Endodermal cell (in vitro differentiated cells): ENCODE measurements around the gene EFNB2. TPM values are rescaled to one million over a fixed set of nuclear protein-coding genes. Genes with fewer than 3 reads are reported as not detected.

Source experiments
- DNase-seq: peaks from one replicate; pipeline ENCODE4 v3.0.0-alpha.2; 2017
- H3K27ac ChIP-seq: 2 replicates; pipeline ENCODE4 v1.5.1; 2013; ENCODE audit warnings: mild to moderate bottlenecking, low read depth, low read length, moderate library complexity
- H3K27me3 ChIP-seq: 2 replicates; pipeline ENCODE4 v1.6.1; 2013; ENCODE audit warnings: mild to moderate bottlenecking, low read length, moderate library complexity; ENCODE audit not compliant: insufficient read depth, control insufficient read depth, poor library complexity, severe bottlenecking
- H3K36me3 ChIP-seq: 2 replicates; pipeline ENCODE4 v1.7.0; 2013; ENCODE audit warnings: mild to moderate bottlenecking, low read length, moderate library complexity; ENCODE audit not compliant: control insufficient read depth, insufficient read depth
- H3K4me1 ChIP-seq: one replicate; pipeline ENCODE4 v1.7.0; 2013; ENCODE audit warnings: low read length; ENCODE audit not compliant: control insufficient read depth, insufficient read depth
- H3K4me3 ChIP-seq: 2 replicates; pipeline ENCODE4 v1.5.1; 2013; ENCODE audit warnings: mild to moderate bottlenecking, low read length, moderate library complexity
- H3K9ac ChIP-seq: 2 replicates; pipeline ENCODE4 v1.6.1; 2013; ENCODE audit warnings: mild to moderate bottlenecking, low read length, moderate library complexity; ENCODE audit not compliant: poor library complexity, severe bottlenecking; ENCODE audit errors: extremely low read depth
- H3K9me3 ChIP-seq: 2 replicates; pipeline ENCODE4 v1.6.1; 2013; ENCODE audit warnings: mild to moderate bottlenecking, low read length, moderate library complexity; ENCODE audit not compliant: control insufficient read depth
- H3K27ac Mint-ChIP-seq: 2 replicates; pipeline ENCODE4 v1.8.0; 2020; ENCODE audit warnings: mixed read lengths
- H3K27me3 Mint-ChIP-seq: 2 replicates; pipeline ENCODE4 v1.8.0; 2021; ENCODE audit warnings: mild to moderate bottlenecking, mixed read lengths; ENCODE audit not compliant: insufficient read depth
- H3K36me3 Mint-ChIP-seq: 2 replicates; pipeline ENCODE4 v1.8.0; 2020; ENCODE audit warnings: low read depth, mixed read lengths
- H3K4me1 Mint-ChIP-seq: 2 replicates; pipeline ENCODE4 v1.8.0; 2020; ENCODE audit warnings: mixed read lengths
- H3K4me3 Mint-ChIP-seq: 2 replicates; pipeline ENCODE4 v1.8.0; 2020; ENCODE audit warnings: mild to moderate bottlenecking, moderate library complexity, mixed read lengths
- H3K9me3 Mint-ChIP-seq: 2 replicates; pipeline ENCODE4 v1.8.0; 2020; ENCODE audit warnings: mild to moderate bottlenecking, mixed read lengths
- CTCF ChIP-seq: fragments of 200-600 bp; sonication (generic); conservative IDR thresholded peaks from 2 replicates; pipeline ENCODE4 v1.5.0; 2021; ENCODE audit warnings: antibody characterized with exemption, mild to moderate bottlenecking
- WGBS, 2 experiments: methylation state at CpG; one replicate each; pipeline versions ENCODE4 v1.1.5 to v1.1.7; 2013; ENCODE audit warnings: missing lambda C conversion rate in 2 of 2, mixed read lengths in 1 of 2; ENCODE audit not compliant: insufficient coverage in 1 of 2, insufficient read length in 1 of 2; 5-methylcytosine and 5-hydroxymethylcytosine counted together
- total RNA-seq, 2 donors: library from RNA; stranded (reverse); fragmentation: NEBNext Ultra II Directional in 1 of 2; extraction: Animal tissue kit (Norgen Biotek cat#: 25700) in 1 of 2; gene quantifications; 2 replicates in 1 of 2; 3 replicates in 1 of 2; pipeline ENCODE4 v1.2.1, GENCODE V29; 2021

Gene EFNB2
- total RNA-seq, 2 donors from 2014 or later = 0.84 to 3.1 TPM

- Histone ChIP-seq H3K36me3 (peaks cover 87% of the 10 kb centered on the region), H3K27me3 (no peaks in the 10 kb centered on the region), H3K9me3 (no peaks in the 10 kb centered on the region), H3K4me1 (no peaks in the 10 kb centered on the region), H3K27ac (no peak overlapping the region), H3K9ac (no peak overlapping the region), H3K4me3 (no peak overlapping the region)
- H3K9me3 Mint-ChIP-seq = no peaks in the 10 kb centered on the region
- H3K27me3 Mint-ChIP-seq = no peaks in the 10 kb centered on the region
- no peak for TF ChIP-seq CTCF
- H3K36me3 Mint-ChIP-seq = peaks cover 75% of the 10 kb centered on the region
- 96% methylated on average over 2 to 3 of the region's 4 CpGs for WGBS, 2 experiments
- no peak overlapping the region for H3K27ac Mint-ChIP-seq
- H3K4me3 Mint-ChIP-seq = no peak overlapping the region
- DNase-seq = no peak
- H3K4me1 Mint-ChIP-seq = peaks cover 2% of the 10 kb centered on the region
These were observed 20.3 kb upstream of the EFNB2 start for GRCh38 chr13:106555631-106556328.

- H3K27me3 Mint-ChIP-seq = no peaks in the 10 kb centered on the region
- H3K9me3 ChIP-seq = no peaks in the 10 kb centered on the region
- no peaks in the 10 kb centered on the region for H3K4me1 Mint-ChIP-seq
- TF ChIP-seq CTCF = no peak
- H3K9ac ChIP-seq = no peak overlapping the region
- peaks cover 69% of the 10 kb centered on the region for H3K36me3 Mint-ChIP-seq
- no peak overlapping the region for H3K4me3 ChIP-seq
- 86 to 93% methylated on average over 1 to 2 of the region's 3 CpGs for WGBS, 2 experiments
- H3K27ac Mint-ChIP-seq = no peak overlapping the region
- no peaks in the 10 kb centered on the region for H3K4me1 ChIP-seq
- H3K27me3 ChIP-seq = no peaks in the 10 kb centered on the region
- no peak overlapping the region for H3K4me3 Mint-ChIP-seq
- H3K36me3 ChIP-seq = peaks cover 92% of the 10 kb centered on the region
- no peak overlapping the region for H3K27ac ChIP-seq
- no peak for DNase-seq
- no peaks in the 10 kb centered on the region for H3K9me3 Mint-ChIP-seq
These were observed 16.3 kb upstream of the EFNB2 start for GRCh38 chr13:106551751-106552150.

GRCh38 chr13:106551350-106551749 lies 15.9 kb upstream of the EFNB2 start:
- H3K4me3 Mint-ChIP-seq = no peak overlapping the region
- 100% methylated on average over 1 of the region's 1 CpG for whole genome bisulfite sequencing, 2 experiments
- peaks cover 92% of the 10 kb centered on the region for H3K36me3 ChIP-seq

More at GRCh38 chr13:106551350-106551749, 15.9 kb upstream of the EFNB2 start:
- Mint-ChIP-seq H3K36me3 (peaks cover 65% of the 10 kb centered on the region), H3K9me3 (no peaks in the 10 kb centered on the region), H3K27ac (no peak overlapping the region), H3K27me3 (no peaks in the 10 kb centered on the region), H3K4me1 (no peaks in the 10 kb centered on the region)
- Histone ChIP-seq H3K27me3 (no peaks in the 10 kb centered on the region), H3K27ac (no peak overlapping the region), H3K4me1 (no peaks in the 10 kb centered on the region), H3K9ac (no peak overlapping the region), H3K9me3 (no peaks in the 10 kb centered on the region), H3K4me3 (no peak overlapping the region)
- no peak for DNase-seq
- no peak for TF ChIP-seq CTCF
